ENCODE measurements around the gene NPIPA8.
"Not testable (repeated sequence)": the region's sequence is repeated elsewhere in the genome, so short reads cannot be mapped to it uniquely, and the experiment has no call there.

DNA sequence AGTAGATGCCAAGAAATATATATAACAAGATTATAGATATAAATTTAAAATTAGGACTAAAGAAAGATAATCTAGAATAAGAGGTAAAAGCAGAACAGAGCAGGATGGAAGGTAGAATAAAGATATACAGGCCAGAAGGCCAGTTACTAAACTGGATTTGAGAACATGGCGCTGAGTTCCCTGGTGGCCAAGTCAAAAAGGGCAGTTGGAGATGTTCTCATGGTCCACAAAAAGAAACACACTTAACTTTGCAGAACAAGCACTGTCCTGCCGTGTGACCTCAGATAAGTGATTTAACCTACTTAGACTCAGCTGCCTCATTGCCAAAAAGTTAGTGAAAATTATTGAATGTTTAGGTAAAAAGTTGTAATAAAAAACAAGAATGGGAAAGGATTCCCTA lies 27.4 kb downstream of the NPIPA8 start:
- TF ChIP-seq, protein P1, sequence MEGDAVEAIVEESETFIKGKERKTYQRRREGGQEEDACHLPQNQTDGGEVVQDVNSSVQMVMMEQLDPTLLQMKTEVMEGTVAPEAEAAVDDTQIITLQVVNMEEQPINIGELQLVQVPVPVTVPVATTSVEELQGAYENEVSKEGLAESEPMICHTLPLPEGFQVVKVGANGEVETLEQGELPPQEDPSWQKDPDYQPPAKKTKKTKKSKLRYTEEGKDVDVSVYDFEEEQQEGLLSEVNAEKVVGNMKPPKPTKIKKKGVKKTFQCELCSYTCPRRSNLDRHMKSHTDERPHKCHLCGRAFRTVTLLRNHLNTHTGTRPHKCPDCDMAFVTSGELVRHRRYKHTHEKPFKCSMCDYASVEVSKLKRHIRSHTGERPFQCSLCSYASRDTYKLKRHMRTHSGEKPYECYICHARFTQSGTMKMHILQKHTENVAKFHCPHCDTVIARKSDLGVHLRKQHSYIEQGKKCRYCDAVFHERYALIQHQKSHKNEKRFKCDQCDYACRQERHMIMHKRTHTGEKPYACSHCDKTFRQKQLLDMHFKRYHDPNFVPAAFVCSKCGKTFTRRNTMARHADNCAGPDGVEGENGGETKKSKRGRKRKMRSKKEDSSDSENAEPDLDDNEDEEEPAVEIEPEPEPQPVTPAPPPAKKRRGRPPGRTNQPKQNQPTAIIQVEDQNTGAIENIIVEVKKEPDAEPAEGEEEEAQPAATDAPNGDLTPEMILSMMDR (conservative IDR thresholded peaks at IDR 0.05 in 1 of 2, IDR thresholded peaks at IDR 0.05 in 1 of 2; ENCODE audit: extremely low read depth in 1 of 2, insufficient read depth in 1 of 2, low read depth in 1 of 2, low read length in 2 of 2), result not testable (repeated sequence)
- not testable (repeated sequence) for TF ChIP-seq EZH2 (IDR thresholded peaks at IDR 0.05; ENCODE audit: borderline replicate concordance, low read length)

All from mammary epithelial cell (primary cell).